Ishikawa (cell line): ENCODE results near the gene PIWIL1.

Experiments
- CEBPB ChIP-seq: IDR thresholded peaks from 2 replicates; pipeline ENCODE4 v1.6.1; 2012
- CREB1 ChIP-seq: IDR thresholded peaks from 2 replicates; pipeline ENCODE4 v1.6.1; 2012; ENCODE audit warnings: low read depth
- EGR1 ChIP-seq: IDR thresholded peaks from 2 replicates; pipeline ENCODE4 v1.6.1; 2012
- EP300 ChIP-seq: IDR thresholded peaks from 2 replicates; pipeline ENCODE4 v1.6.1; 2012; ENCODE audit warnings: borderline replicate concordance
- FOXM1 ChIP-seq: IDR thresholded peaks from 2 replicates; pipeline ENCODE4 v1.6.1; 2012; ENCODE audit warnings: low read depth, borderline replicate concordance
- NFIC ChIP-seq: IDR thresholded peaks from 2 replicates; pipeline ENCODE4 v1.6.1; 2012
- RAD21 ChIP-seq: IDR thresholded peaks from 2 replicates; pipeline ENCODE4 v1.6.1; 2012; ENCODE audit warnings: low read depth
- TAF1 ChIP-seq: IDR thresholded peaks from 2 replicates; pipeline ENCODE4 v1.6.1; 2012; ENCODE audit warnings: low read depth, mild to moderate bottlenecking
- TCF12 ChIP-seq: IDR thresholded peaks from 2 replicates; pipeline ENCODE4 v1.6.1; 2012; ENCODE audit warnings: low read depth
- TEAD4 ChIP-seq: IDR thresholded peaks from 2 replicates; pipeline ENCODE4 v1.6.1; 2012
- YY1 ChIP-seq: IDR thresholded peaks from 2 replicates; pipeline ENCODE4 v1.6.1; 2012; ENCODE audit warnings: low read depth
- ZBTB7A ChIP-seq: IDR thresholded peaks from 2 replicates; pipeline ENCODE4 v1.6.1; 2012; ENCODE audit warnings: low read depth
- TF ChIP-seq, protein P1 (sequence below): IDR thresholded peaks from 2 replicates; pipeline ENCODE4 v1.6.1; 2012
- TF ChIP-seq, protein P2 (sequence below): IDR thresholded peaks from 2 replicates; pipeline ENCODE4 v1.6.1; 2012
- TF ChIP-seq, protein P3 (sequence below): IDR thresholded peaks from 2 replicates; pipeline ENCODE4 v1.6.1; 2012; ENCODE audit warnings: low read depth, mild to moderate bottlenecking

Gene PIWIL1

DNA sequence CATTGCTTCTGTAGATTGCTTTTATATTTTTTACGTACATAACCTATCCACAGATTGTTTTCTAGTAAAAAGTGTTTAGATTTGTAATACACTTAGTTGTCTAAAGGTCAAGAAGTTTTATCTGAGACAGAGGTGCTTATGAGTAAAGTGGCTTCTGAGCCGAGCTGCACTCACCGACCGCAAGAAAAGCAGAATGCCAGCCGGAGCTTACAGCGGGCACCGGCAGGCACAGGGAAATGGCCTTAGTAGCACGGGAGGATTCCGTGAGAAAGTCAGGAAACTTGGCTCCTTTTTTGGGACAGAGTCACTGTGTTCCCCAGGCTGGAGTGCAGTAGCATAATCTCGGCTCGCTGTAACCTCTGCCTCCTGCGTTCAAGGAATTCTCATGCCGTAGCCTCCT, 29.8 kb downstream of the PIWIL1 start:
- TF ChIP-seq NFIC (no peak), CEBPB (no peak), ZBTB7A (no peak), EP300 (no peak), CREB1 (no peak), TCF12 (no peak), EGR1 (no peak), TEAD4 (no peak), FOXM1 (no peak), TAF1 (no peak), YY1 (no peak), RAD21 (no peak)
- TF ChIP-seq, protein P1, sequence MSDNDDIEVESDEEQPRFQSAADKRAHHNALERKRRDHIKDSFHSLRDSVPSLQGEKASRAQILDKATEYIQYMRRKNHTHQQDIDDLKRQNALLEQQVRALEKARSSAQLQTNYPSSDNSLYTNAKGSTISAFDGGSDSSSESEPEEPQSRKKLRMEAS = no peak
- TF ChIP-seq, protein P2, sequence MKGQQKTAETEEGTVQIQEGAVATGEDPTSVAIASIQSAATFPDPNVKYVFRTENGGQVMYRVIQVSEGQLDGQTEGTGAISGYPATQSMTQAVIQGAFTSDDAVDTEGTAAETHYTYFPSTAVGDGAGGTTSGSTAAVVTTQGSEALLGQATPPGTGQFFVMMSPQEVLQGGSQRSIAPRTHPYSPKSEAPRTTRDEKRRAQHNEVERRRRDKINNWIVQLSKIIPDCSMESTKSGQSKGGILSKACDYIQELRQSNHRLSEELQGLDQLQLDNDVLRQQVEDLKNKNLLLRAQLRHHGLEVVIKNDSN = no peak
- TF ChIP-seq, protein P3, sequence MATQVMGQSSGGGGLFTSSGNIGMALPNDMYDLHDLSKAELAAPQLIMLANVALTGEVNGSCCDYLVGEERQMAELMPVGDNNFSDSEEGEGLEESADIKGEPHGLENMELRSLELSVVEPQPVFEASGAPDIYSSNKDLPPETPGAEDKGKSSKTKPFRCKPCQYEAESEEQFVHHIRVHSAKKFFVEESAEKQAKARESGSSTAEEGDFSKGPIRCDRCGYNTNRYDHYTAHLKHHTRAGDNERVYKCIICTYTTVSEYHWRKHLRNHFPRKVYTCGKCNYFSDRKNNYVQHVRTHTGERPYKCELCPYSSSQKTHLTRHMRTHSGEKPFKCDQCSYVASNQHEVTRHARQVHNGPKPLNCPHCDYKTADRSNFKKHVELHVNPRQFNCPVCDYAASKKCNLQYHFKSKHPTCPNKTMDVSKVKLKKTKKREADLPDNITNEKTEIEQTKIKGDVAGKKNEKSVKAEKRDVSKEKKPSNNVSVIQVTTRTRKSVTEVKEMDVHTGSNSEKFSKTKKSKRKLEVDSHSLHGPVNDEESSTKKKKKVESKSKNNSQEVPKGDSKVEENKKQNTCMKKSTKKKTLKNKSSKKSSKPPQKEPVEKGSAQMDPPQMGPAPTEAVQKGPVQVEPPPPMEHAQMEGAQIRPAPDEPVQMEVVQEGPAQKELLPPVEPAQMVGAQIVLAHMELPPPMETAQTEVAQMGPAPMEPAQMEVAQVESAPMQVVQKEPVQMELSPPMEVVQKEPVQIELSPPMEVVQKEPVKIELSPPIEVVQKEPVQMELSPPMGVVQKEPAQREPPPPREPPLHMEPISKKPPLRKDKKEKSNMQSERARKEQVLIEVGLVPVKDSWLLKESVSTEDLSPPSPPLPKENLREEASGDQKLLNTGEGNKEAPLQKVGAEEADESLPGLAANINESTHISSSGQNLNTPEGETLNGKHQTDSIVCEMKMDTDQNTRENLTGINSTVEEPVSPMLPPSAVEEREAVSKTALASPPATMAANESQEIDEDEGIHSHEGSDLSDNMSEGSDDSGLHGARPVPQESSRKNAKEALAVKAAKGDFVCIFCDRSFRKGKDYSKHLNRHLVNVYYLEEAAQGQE = no peak

DNA sequence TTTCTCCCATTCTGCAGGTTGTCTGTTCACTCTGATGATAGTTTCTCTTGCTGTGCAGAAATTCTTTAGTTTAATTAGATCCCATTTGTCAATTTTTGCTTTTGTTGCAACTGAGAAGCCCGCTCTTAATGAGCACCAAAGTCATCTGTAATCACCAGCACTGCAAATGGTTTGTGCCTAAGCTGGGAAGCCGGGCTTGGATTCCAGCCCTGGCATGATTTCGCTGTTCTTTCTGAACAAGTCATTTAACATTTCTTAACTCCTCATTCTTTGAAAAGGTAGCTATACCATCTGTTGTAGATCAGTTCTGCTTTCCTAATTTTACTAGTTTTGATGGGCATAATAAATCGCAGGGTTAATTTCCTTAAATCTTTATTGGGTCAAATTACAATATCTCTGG, 32.1 kb downstream of the PIWIL1 start:
- TF ChIP-seq, protein P3 = no peak

DNA sequence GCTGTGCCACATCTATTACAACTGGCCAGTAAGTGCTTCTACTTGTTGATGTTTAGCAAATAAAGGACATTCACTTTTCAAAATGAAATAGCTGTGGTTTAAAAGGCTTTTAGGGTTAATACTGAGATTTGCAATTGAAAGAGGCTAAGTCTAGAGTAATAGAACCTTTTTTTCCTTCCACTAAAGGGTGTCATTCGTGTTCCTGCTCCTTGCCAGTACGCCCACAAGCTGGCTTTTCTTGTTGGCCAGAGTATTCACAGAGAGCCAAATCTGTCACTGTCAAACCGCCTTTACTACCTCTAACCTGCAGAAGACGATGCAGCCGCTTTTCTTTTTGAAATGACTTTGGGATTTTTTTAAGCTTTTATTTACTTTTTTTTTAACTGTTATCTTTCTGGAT, 33.6 kb downstream of the PIWIL1 start:
- no peak for TF ChIP-seq ZBTB7A
- TF ChIP-seq FOXM1 = no peak
- no peak for TF ChIP-seq TCF12
- TF ChIP-seq, protein P1 = no peak
- no peak for TF ChIP-seq RAD21
- TF ChIP-seq, protein P3 = no peak
- no peak for TF ChIP-seq CREB1
- no peak for TF ChIP-seq YY1
- no peak for TF ChIP-seq EGR1
- TF ChIP-seq CEBPB = no peak
- no peak for TF ChIP-seq EP300
- TF ChIP-seq, protein P2 = no peak
- no peak for TF ChIP-seq TEAD4
- TF ChIP-seq NFIC = no peak
- TF ChIP-seq TAF1 = no peak

DNA sequence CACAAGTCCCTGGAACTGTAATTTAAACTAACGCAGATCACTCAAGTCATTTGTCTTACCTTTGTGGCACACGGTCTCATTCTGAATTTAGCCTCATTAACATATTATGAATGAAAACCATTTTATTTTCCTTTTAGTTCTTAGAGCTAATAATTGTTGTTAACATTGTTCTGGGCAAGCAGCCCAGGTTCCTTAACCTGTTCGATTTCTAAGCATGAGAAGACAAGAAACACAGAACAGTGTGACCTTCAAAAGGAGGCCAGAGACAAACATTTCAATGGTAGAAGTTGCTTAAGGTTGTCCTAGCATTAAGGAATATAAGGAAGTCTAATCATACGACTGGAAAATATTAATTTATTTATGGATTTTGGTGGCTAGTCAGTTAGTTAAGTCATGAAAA, 35.2 kb downstream of the PIWIL1 start:
- TF ChIP-seq, protein P3 = no peak
- TF ChIP-seq TEAD4 (no peak), NFIC (no peak), TAF1 (no peak), EP300 (no peak), TCF12 (no peak)
- TF ChIP-seq, protein P1 = no peak
- TF ChIP-seq, protein P2 = no peak
